ENCODE data around the gene DGKI.

DNA sequence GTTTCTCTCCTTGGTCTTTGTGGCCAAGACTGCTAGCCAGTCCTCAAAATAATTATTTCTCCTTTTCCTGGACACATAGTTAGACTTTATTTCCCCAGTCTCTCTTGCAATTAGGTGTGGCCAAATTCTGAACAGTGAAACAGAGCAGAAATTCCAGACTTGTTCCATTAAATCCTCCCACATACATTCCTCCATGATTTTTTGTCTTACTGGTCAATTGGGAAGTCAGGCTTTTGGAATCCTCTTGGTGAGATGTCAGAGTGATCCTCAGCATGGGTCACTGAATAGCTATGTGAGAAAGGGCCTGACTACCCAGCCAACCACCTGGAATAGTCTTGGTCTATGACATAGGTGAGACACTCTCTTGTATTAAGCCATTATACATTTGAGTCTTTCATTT, 164.2 kb downstream of the DGKI start:
- TF ChIP-seq, protein P1, sequence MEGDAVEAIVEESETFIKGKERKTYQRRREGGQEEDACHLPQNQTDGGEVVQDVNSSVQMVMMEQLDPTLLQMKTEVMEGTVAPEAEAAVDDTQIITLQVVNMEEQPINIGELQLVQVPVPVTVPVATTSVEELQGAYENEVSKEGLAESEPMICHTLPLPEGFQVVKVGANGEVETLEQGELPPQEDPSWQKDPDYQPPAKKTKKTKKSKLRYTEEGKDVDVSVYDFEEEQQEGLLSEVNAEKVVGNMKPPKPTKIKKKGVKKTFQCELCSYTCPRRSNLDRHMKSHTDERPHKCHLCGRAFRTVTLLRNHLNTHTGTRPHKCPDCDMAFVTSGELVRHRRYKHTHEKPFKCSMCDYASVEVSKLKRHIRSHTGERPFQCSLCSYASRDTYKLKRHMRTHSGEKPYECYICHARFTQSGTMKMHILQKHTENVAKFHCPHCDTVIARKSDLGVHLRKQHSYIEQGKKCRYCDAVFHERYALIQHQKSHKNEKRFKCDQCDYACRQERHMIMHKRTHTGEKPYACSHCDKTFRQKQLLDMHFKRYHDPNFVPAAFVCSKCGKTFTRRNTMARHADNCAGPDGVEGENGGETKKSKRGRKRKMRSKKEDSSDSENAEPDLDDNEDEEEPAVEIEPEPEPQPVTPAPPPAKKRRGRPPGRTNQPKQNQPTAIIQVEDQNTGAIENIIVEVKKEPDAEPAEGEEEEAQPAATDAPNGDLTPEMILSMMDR (IDR thresholded peaks at IDR 0.05), result no peak
- TF ChIP-seq POLR2AphosphoS5 (IDR thresholded peaks at IDR 0.05) (no peak), EP300 (IDR thresholded peaks at IDR 0.05) (no peak)
